GM04503 (cell line): Measurements from ENCODE around the gene PHF21B.
"Not testable (repeated sequence)": the region's sequence is repeated elsewhere in the genome, so short reads cannot be mapped to it uniquely, and the experiment has no call there.

Experiments
- DNase-seq: peaks from one replicate; pipeline ENCODE4 v3.0.0-alpha.2; 2012; ENCODE audit warnings: low read depth

Gene PHF21B

DNA sequence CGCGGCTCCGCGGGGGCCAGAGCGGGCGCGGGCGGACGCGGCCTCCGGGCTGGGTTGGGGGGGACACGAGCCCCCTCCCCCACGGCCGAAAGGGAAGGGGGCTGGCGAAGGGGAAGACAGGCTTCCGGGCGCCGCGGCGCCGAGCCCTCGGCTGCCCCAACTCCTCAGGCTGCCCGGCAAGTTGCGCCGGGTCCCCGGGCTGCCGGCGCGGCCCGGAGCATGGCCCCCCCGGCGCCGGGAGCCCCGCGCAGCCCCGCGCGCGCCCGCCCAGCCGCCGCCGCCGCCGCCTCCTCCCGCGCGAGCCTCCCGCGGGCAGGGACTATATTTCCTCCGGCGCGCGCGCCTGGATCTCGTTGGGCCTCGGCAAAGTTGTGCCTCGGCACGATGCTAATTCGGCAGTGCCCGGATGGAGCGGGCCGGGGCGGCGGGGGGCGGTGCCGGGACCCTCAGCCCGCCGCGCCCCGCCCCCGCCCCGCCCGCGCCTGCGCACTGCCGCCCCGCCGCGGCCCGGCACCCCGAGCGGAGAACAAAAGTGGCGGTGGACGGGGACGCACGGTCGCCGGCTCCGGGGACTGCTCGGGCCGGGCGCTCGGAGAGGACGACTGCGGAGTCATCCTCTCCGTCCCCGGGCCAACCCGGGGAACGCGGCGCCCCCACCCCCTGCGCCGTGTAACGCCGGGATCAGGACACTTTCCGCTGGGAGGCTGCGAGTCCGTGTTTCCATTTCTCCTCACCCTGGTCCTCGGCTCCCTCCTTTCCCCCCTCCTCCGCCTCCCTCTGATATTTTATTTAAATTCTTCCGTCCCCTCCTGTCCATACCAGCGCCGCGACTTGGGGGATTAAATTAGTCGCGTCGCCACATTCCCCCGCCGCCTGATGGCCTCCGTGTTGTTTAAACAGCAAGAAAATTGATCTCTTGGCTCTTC lies at the start of gene PHF21B:
TSS of gene PHF21B (minus strand) at position 400 of the 926 bp plus-strand sequence. CDS start 456 bp downstream, outside the sequence.
- no peak for DNase-seq

DNA sequence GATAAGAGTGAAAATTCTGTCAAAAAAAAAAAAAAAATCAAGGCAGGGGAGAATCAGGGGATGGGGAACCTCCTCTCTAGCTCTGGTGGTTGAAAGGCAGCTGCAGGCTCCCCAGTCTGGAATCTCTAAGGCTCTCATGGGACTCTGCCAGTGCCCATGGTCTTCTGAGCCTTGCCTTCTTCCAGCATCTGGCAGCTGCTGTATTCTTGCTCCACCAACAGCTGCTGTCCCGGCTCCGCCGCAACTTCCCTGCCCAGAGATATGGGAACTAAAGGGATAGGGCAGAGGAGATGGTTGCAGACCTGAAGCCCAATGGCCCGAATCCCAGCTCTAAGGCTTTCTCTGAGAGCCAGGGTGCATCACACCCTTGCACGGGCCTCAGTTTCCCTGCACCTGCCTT lies 49.5 kb upstream of the PHF21B start:
- DNase-seq, result no peak

GRCh38 chr22:45058622-45058912 lies 48.8 kb upstream of the PHF21B start:
- no peak for DNase-seq

- no peak for DNase-seq
Observed at GRCh38 chr22:45055936-45056335, 46.1 kb upstream of the PHF21B start.

DNA sequence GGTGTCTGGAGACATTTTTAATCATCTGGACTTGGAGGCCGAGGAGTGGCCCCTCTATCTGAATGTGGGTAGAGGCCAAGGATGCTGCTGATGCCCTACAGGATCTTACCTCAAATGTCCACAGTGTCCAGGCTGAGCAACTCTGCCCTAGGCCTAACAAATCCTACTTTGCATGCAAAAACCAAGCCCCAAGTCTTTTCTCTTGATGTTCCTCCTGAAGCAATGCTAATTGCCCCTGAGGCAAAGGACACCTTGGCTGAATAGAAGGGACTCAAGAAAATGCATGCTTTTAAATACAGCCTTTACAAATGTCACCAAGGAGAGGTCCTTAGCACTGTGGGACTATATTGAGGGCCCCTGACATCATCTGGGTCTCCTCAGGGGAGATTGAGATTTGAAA lies 43.8 kb upstream of the PHF21B start:
- DNase-seq, result no peak

DNA sequence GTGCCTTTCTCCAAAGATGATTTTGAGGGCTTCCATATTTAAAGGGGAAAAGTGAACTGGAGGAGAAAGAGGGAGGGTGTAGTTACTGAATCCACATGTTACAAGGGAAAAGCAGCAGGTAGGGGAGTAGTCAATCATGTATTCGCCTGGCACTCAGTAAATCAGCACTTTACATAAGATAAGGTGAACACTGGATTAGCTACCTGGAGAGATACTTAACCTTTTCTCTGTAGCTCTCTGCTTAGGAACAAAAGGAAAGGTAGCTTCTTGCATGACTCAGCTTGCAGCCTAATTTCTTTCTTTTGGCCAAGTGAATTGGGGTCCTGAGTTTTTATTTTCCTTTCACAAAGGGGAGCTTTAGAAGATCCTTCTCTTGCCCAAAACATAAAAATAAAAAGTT lies 43.3 kb upstream of the PHF21B start:
- no peak for DNase-seq

DNA sequence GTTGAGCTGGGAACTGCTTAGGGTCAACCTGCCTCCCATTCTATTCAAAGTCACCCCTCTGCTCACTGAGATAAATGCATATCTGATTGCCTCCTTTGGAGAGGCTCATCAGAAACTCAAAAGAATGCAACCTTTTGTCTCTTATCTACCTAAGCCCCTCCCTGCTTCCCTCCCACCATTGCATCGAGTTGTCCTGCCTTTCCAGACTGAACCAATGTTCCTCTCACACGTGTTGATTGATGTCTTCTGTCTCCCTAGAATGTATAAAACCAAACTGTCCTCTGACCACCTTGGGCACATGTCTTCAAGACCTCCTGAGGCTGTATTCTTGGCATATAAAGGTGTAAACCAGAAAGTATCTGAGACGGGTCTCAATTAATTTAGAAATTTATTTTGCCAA lies 42.9 kb upstream of the PHF21B start:
- not testable (repeated sequence) for DNase-seq

GRCh38 chr22:45051946-45052345 lies 42.1 kb upstream of the PHF21B start:
- no peak for DNase-seq

DNA sequence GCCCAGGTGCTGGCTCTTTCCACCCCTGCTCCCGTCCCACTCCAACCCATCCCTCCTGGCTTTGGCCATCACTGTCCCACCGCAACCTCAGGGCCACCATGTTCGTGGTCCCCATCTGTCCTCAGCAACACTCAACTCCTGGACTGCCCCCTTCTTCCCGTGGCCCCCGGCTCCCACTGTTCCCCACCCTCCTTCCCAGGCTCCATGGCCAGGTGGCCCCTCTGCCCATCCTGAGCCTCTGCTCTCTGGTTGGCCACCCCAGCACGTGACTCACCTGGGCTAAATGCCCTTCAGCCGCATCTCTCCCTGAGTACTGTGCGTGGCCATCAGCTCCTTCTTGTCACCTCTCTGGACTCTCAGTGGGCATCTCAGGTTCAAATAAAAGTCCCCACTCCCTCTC lies 41.6 kb upstream of the PHF21B start:
- DNase-seq, result no peak

GRCh38 chr22:45047260-45047659 lies 37.5 kb upstream of the PHF21B start:
- no peak for DNase-seq

GRCh38 chr22:45045208-45045607 lies 35.4 kb upstream of the PHF21B start:
- no peak for DNase-seq

DNA sequence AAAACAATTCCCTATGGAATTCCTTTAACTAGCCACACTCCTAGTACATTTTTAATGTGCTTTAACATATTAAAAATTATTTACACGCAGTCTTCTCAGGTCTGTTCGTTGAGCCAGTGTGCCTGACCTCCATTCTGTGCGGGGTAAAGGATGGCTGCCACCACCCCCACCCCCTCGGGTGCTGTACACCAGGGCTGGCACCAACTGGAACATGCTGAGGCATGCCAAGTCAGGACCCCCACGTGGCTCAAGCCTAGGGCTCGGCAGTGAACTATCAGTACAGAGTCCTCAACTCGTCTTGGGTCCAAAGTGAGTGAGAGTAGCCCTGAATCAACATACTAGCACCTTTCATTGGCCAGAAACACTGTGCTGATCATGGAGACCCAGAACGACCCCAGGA lies 32.5 kb upstream of the PHF21B start:
- DNase-seq, result no peak

DNA sequence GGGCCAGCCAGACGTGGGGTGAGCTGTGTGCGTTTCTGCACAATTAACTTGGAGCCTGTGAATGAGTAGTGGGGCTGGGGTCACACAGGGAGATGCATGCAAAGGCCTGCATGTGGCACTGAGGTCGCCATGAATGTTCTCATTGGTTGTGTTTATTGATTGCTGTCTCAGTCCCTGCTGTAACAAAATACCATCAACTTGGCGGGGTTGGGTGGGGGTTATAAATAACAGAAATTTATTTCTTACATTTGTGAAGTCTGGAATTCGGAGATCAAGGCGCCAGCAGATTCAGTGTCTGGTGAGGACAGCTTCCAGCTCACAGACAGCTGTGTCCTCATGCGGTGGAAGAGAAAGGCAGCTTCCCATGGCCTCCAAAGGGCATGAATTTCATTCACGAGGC lies 29.3 kb upstream of the PHF21B start:
- DNase-seq, result no peak

- DNase-seq, result no peak
Observed at GRCh38 chr22:45036154-45036553, 26.3 kb upstream of the PHF21B start.

DNA sequence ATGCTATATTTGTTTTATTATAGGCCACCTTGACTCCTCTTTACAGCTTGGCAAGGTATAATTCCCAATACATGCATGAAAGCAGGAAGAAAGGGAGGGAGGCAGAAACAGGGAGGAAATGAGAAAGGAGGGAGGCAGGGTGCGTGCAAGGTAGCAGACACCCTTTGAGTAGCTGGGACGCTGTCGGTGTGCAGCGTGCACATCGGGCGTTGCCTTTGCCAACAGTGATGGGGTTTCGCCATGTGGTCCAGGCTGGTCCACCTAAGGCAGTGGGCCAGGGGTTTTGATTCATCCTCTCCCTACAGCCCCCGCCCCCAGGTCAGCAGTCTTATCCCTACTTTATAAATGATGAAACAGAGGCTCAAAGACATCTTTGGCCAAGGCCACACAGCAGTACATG lies 25.0 kb upstream of the PHF21B start:
- no peak for DNase-seq

GRCh38 chr22:45034156-45034555 lies 24.4 kb upstream of the PHF21B start:
- no peak for DNase-seq

- DNase-seq, result no peak
Observed at GRCh38 chr22:45033136-45033535, 23.3 kb upstream of the PHF21B start.

- DNase-seq, result no peak
Observed at GRCh38 chr22:45031629-45032403, 22.0 kb upstream of the PHF21B start.

GRCh38 chr22:45029501-45029900 lies 19.7 kb upstream of the PHF21B start:
- no peak for DNase-seq

GRCh38 chr22:45026511-45026910 lies 16.7 kb upstream of the PHF21B start:
- DNase-seq, result no peak

- no peak for DNase-seq
Observed at GRCh38 chr22:45023431-45023830, 13.6 kb upstream of the PHF21B start.

DNA sequence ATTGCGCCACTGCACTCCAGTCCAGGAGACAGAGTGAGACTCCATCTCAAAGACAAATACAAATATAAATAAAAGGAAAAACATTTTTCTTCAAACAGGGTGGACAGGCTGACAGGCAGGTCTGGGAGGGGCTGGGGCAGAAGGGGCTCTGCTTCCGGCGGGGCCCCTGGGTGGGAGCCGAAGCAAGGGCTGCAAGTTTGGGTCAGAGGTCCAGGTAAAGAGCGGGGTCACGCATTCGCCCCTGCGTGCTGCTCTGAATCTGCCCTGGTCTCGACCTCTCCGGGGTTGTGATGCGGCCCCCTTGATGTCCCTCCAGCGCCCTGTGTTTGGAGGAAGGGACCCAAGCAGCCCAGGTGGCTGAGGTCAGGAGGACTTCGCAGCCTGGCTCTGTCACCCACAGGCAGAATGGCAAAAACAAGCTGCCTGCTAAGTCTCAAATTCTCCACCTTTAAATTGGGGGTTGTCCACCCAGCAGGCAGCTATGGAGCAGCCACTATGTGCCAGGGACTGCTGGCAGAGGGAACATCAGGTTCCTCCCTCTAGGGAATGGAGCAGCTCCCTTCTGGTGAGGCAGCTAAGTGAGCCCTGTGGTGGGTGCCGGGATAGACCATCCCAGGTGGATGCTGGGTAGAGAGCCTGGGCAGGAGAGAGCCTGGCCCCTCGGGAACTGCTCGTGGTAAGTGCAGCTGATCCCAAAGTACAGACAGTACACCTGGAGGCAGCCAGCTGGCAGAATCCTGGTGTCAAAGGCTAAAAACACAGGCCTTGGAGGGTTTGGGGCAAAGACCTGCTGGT lies 10.3 kb upstream of the PHF21B start:
- DNase-seq, result no peak

DNA sequence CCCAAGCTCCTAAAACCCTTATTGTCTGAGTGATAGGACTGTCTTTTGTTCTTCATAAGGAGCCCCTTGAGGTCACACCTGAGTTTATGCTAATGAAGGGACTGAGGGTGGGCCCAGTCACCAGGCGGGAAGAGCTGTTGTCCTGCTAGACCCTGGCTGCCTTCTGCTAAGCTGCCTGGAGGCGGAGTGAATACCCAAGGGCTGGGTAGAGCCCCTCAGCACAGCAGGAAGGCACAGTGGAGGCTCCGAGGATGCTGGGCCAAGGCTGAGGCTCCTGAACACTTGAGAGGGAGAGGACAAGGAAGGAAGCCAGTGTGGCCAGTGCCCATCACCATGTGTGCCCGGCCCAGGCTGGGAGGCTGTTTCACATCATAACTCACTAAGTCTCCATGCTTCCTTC lies 4.8 kb upstream of the PHF21B start:
- no peak for DNase-seq
